GM12878 (cell line): ENCODE measurements around the gene PRCD. TPM values are rescaled to one million over a fixed set of nuclear protein-coding genes. Genes with fewer than 3 reads are reported as not detected.

Source experiments
- ATAC-seq: fragments of 200-7000 bp; cut with Tn5 transposase; 3 replicates; pipeline ENCODE4 v1.9.1; 2020; ENCODE audit warnings: mild to moderate bottlenecking, moderate library complexity
- BruUV-seq: library from RNA; stranded (reverse); fragments of 400-500 nt; replicated peaks from 2 replicates; lab custom pipeline; 2021; lab: Mats Ljungman, UMichigan
- CTCF ChIA-PET: fragments of 300-600 bp; sonication (Branson Sonifier 250); formaldehyde crosslinking; extraction: SDS; loops from one replicate; lab custom pipeline; 2021; ENCODE audit warnings: inconsistent platforms; lab: Yijun Ruan, JAX
- POLR2A ChIA-PET: fragments of 350-600 bp; formaldehyde crosslinking; extraction: SDS; loops from one replicate; lab custom pipeline; 2021; ENCODE audit warnings: inconsistent platforms; lab: Charles Lee
- RAD21 ChIA-PET: fragments of 300-600 bp; sonication (Branson Sonifier 250); formaldehyde crosslinking; loops from one replicate; lab custom pipeline; 2023; ENCODE audit warnings: antibody characterized with exemption; ENCODE audit not compliant: unreplicated experiment; lab: Charles Lee
- SMC1A ChIA-PET: fragments of 300-600 bp; sonication (Branson Sonifier 250); formaldehyde crosslinking; loops from one replicate; lab custom pipeline; 2023; ENCODE audit not compliant: unreplicated experiment, uncharacterized antibody; lab: Charles Lee
- DNase-seq: peaks from one replicate; pipeline ENCODE4 v3.0.0-alpha.2; 2011; ENCODE audit warnings: low read depth, low spot score
- FAIRE-seq: peaks from 3 replicates; lab custom pipeline; 2011; peaks lifted over from hg19 to GRCh38; lab: Jason Lieb, UNC
- H2AFZ ChIP-seq: 2 replicates; pipeline ENCODE4 v1.6.0; 2011; ENCODE audit warnings: low read depth, low read length, control low read depth; ENCODE audit not compliant: control insufficient read depth
- H3K27ac ChIP-seq: 2 replicates; pipeline ENCODE4 v1.5.1; 2011; ENCODE audit warnings: control low read depth; ENCODE audit not compliant: control insufficient read depth, insufficient read depth
- H3K27me3 ChIP-seq, 2 experiments: replicated peaks in 1 of 2; 2 replicates each; pipeline versions ENCODE4 v1.6.0 to v1.6.1; 2011; ENCODE audit warnings: low read length in 1 of 2; ENCODE audit not compliant: control insufficient read depth in 2 of 2, insufficient read depth in 2 of 2
- H3K36me3 ChIP-seq, 2 experiments: 2 replicates each; pipeline ENCODE4 v1.5.1; 2011; ENCODE audit warnings: low read length in 1 of 2; ENCODE audit not compliant: control insufficient read depth in 2 of 2, insufficient read depth in 2 of 2
- H3K4me1 ChIP-seq: 2 replicates; pipeline ENCODE4 v1.6.1; 2011; ENCODE audit warnings: mild to moderate bottlenecking, low read length, moderate library complexity, mixed read lengths; ENCODE audit not compliant: control insufficient read depth, insufficient read depth
- H3K4me2 ChIP-seq: 2 replicates; pipeline ENCODE4 v1.6.0; 2011; ENCODE audit warnings: control low read depth; ENCODE audit not compliant: control insufficient read depth, insufficient read depth
- H3K4me3 ChIP-seq: fragments of 200-600 bp; sonication (generic); 2 replicates; pipeline ENCODE4 v1.5.1; 2016
- H3K79me2 ChIP-seq: 2 replicates; pipeline ENCODE4 v1.6.0; 2011; ENCODE audit warnings: low read length; ENCODE audit not compliant: control insufficient read depth, insufficient read depth
- H3K9ac ChIP-seq: 2 replicates; pipeline ENCODE4 v1.8.0; 2011; ENCODE audit warnings: low read length, control low read depth, mixed read lengths; ENCODE audit not compliant: control insufficient read depth, insufficient read depth
- H3K9me3 ChIP-seq: replicated peaks from 3 replicates; pipeline ENCODE4 v1.5.1; 2011; ENCODE audit warnings: mild to moderate bottlenecking, low read length; ENCODE audit not compliant: control insufficient read depth, insufficient read depth
- H4K20me1 ChIP-seq: 2 replicates; pipeline ENCODE4 v1.6.0; 2011; ENCODE audit not compliant: control insufficient read depth, insufficient read depth
- ASH2L ChIP-seq: fragments of 300-600, 200-600 bp; sonication (generic); IDR thresholded peaks from 2 replicates; pipeline ENCODE4 v1.6.1; 2017; ENCODE audit warnings: low read depth, mild to moderate bottlenecking, borderline replicate concordance
- E2F4 ChIP-seq: IDR thresholded peaks from 2 replicates; pipeline ENCODE4 v1.6.1; 2012; ENCODE audit warnings: low read depth, low read length, improper control_type of control experiment
- EGR1 ChIP-seq, 2 experiments: IDR thresholded peaks; 1 replicate in 1 of 2; 2 replicates in 1 of 2; pipeline ENCODE4 v1.6.1; 2011 to 2012; ENCODE audit warnings: low read depth in 2 of 2, low read length in 2 of 2, borderline replicate concordance in 1 of 2, mild to moderate bottlenecking in 1 of 2, moderate library complexity in 1 of 2
- MLLT1 ChIP-seq: fragments of 450-650 bp; IDR thresholded peaks from 2 replicates; pipeline ENCODE4 v1.6.1; 2016; ENCODE audit warnings: mild to moderate bottlenecking
- MTA2 ChIP-seq: fragments of 450-650 bp; IDR thresholded peaks from 2 replicates; pipeline ENCODE4 v1.6.1; 2016; ENCODE audit warnings: low read depth, mild to moderate bottlenecking, moderate library complexity
- MTA3 ChIP-seq: IDR thresholded peaks from 2 replicates; pipeline ENCODE4 v1.6.1; 2012; ENCODE audit warnings: low read length, inconsistent platforms, borderline replicate concordance
- MYC ChIP-seq: IDR thresholded peaks from 2 replicates; pipeline ENCODE4 v1.6.1; 2011; ENCODE audit warnings: mild to moderate bottlenecking, low read length, moderate library complexity, inconsistent platforms; ENCODE audit not compliant: insufficient read depth, insufficient replicate concordance, insufficient read length, severe bottlenecking
- NFIC ChIP-seq: IDR thresholded peaks from 2 replicates; pipeline ENCODE4 v1.6.1; 2012; ENCODE audit warnings: low read depth, mild to moderate bottlenecking, inconsistent platforms, low read length, moderate library complexity
- RCOR1 ChIP-seq: conservative IDR thresholded peaks from 2 replicates; pipeline ENCODE4 v1.6.1; 2012; ENCODE audit warnings: low read depth, low read length, improper control_type of control experiment
- SMC3 ChIP-seq: IDR thresholded peaks from 2 replicates; pipeline ENCODE4 v1.6.1; 2011; ENCODE audit warnings: low read length, improper control_type of control experiment, borderline replicate concordance
- YBX1 ChIP-seq: fragments of 450-650 bp; IDR thresholded peaks from 2 replicates; pipeline ENCODE4 v1.6.1; 2016; ENCODE audit warnings: antibody characterized with exemption
- WGBS: methylation state at CpG from one replicate; pipeline ENCODE4 v1.1.6; 2016; ENCODE audit warnings: low lambda C conversion rate; ENCODE audit not compliant: insufficient replicate concordance, insufficient coverage; ENCODE audit errors: missing lambda C conversion rate; 5-methylcytosine and 5-hydroxymethylcytosine counted together
- in situ Hi-C: fragments of 300-500 bp; cut with MboI; formaldehyde crosslinking; loops from 9 replicates; pipeline ENCODE4 v1.14.3; 2018; ENCODE audit warnings: mixed read lengths
- intact Hi-C: fragments of 100-400 bp; cut with micrococcal nuclease; formaldehyde crosslinking; loops from one replicate; pipeline ENCODE4 v1.14.2; 2022; ENCODE audit not compliant: unreplicated experiment
- polyA plus RNA-seq, 11 experiments: library from polyadenylated mRNA; depleted of rRNA in 4 of 11; unstranded in 6 of 11; stranded (reverse) in 5 of 11; fragments of >200 nt; fragmentation: Nextera tagmentation in 4 of 11; fragmentation: Illumina TruSeq in 1 of 11; extraction: Ambion mirVana in 4 of 11; extraction: Trizol in 1 of 11; gene quantifications; 1 replicate in 1 of 11; 2 replicates in 10 of 11; pipeline versions ENCODE4 v1.2.1 to v1.2.3, GENCODE V29; 2011 to 2016; ENCODE audit warnings: inconsistent platforms in 2 of 11, missing spikeins in 2 of 11, low read depth in 1 of 11
- total RNA-seq, 4 experiments: library from RNA; depleted of rRNA in 3 of 4; stranded (reverse); fragments of >200 nt in 3 of 4; fragmentation: Illumina TruSeq in 1 of 4; extraction: Trizol in 1 of 4; gene quantifications; 2 replicates each; pipeline versions ENCODE4 v1.2.1 to v1.2.3, GENCODE V29; 2013 to 2021

Gene PRCD
- total and polyA plus RNA-seq, 10 of the 15 experiments (the other 5 are each of a cell fraction or from before 2014, with no cell fraction given) = 0.18 to 0.95 (median 0.34) TPM; not detected in 4

- no peak overlapping the region for H2AFZ ChIP-seq
- H3K27me3 ChIP-seq = no peaks in the 10 kb centered on the region
- peak overlapping the region; percentile 86 for H3K27ac ChIP-seq
- H4K20me1 ChIP-seq = no peaks in the 10 kb centered on the region
- H3K4me1 ChIP-seq = peaks cover 44% of the 10 kb centered on the region
- TF ChIP-seq SMC3 (no peak), EGR1 (IDR thresholded peaks at IDR 0.05; ENCODE audit: borderline replicate concordance in 1 of 2, low read depth in 2 of 2, low read length in 2 of 2) (0 out of 3 replicates have a peak, but pooled peaks of 1 of the 2 experiments have one; percentile 28), MTA2 (no peak)
- FAIRE-seq (no peak), DNase-seq (no peak), ATAC-seq (peak; percentile 27)
- BruUV-seq = no TSS peak
- H3K4me2 ChIP-seq = peak overlapping the region; percentile 88
- WGBS = 0% methylated on average over 10 of the region's 10 CpGs
- peak overlapping the region; percentile 96 for H3K4me3 ChIP-seq
- H3K9ac ChIP-seq = peak overlapping the region; percentile 81
- no peaks in the 10 kb centered on the region for H3K9me3 ChIP-seq
- ChIA-PET RAD21 (interaction anchor here (2.0 to 5.4 kb wide), 3 partner anchors 19 to 51 kb away, joined by 5 to 34 read pairs (median 19); partner anchors contain the start of gene AANAT), SMC1A (interaction anchor here (3.3 to 8.7 kb wide), 2 partner anchors 16 to 33 kb away, joined by 15 to 115 read pairs; partner anchors contain the start of gene AANAT), CTCF (interaction anchor here (0.6 to 3.1 kb wide), 5 partner anchors 10 to 38 kb away, joined by 3 to 15 read pairs (median 4); partner anchors contain the start of gene AANAT), POLR2A (interaction anchor here (1.0 to 9.0 kb wide), 8 partner anchors 8 to 55 kb away, joined by 3 to 101 read pairs (median 8); partner anchors contain the start of gene AANAT)
- intact Hi-C loops (loop anchor here (1.0 kb wide), 1 partner anchor 18 kb away; no protein-coding TSS in a partner anchor), in situ Hi-C loops (no loop called here)
- no peaks in the 10 kb centered on the region; a peak in 1 of 4 replicates for H3K36me3 ChIP-seq
- H3K79me2 ChIP-seq = peaks cover 51% of the 10 kb centered on the region
Measured at GRCh38 chr17:76500747-76501017, 39.2 kb upstream of the PRCD start.

- ChIA-PET CTCF (interaction anchor here (0.6 to 8.9 kb wide), 14 partner anchors 9 to 116 kb away, joined by 3 to 186 read pairs (median 6); partner anchors contain the start of gene AANAT), RAD21 (interaction anchor here (1.0 to 5.4 kb wide), 5 partner anchors 8 to 50 kb away, joined by 3 to 34 read pairs (median 9); partner anchors contain the start of gene AANAT), SMC1A (interaction anchor here (0.7 to 8.7 kb wide), 9 partner anchors 16 to 92 kb away, joined by 3 to 115 read pairs (median 8); partner anchors contain the start of genes AANAT and UBE2O), POLR2A (interaction anchor here (0.5 to 9.0 kb wide), 7 partner anchors 9 to 137 kb away, joined by 3 to 101 read pairs (median 7); partner anchors contain the start of gene AANAT)
- Histone ChIP-seq H3K9me3 (no peaks in the 10 kb centered on the region), H3K27me3 (no peaks in the 10 kb centered on the region), H4K20me1 (no peaks in the 10 kb centered on the region), H3K27ac (peak within 1 kb of the TSS; percentile 86), H3K36me3 (no peaks in the 10 kb centered on the region; a peak in 1 of 4 replicates), H3K9ac (peak within 1 kb of the TSS; percentile 81), H3K4me3 (peak within 1 kb of the TSS; percentile 96), H3K79me2 (peaks cover 48% of the 10 kb centered on the region), H3K4me1 (peaks cover 41% of the 10 kb centered on the region), H2AFZ (peak within 1 kb of the TSS; percentile 85), H3K4me2 (peak within 1 kb of the TSS; percentile 96)
- FAIRE-seq (peak; percentile 31), ATAC-seq (peak; percentile 83), DNase-seq (peak; percentile 62)
- WGBS = 1% methylated on average over 46 of the region's 72 CpGs
- intact Hi-C loops (loop anchor here (1.0 kb wide), 1 partner anchor 19 kb away; no protein-coding TSS in a partner anchor), in situ Hi-C loops (no loop called here)
- BruUV-seq = TSS peak; percentile 79
- no peak for TF ChIP-seq ASH2L
- no peak for TF ChIP-seq E2F4
- TF ChIP-seq NFIC = no peak
- no peak for TF ChIP-seq RCOR1
- no peak for TF ChIP-seq MTA3
- no peak for TF ChIP-seq MTA2
- no peak for TF ChIP-seq MYC
- no peak for TF ChIP-seq MLLT1
- no peak for TF ChIP-seq YBX1
Measured at GRCh38 chr17:76501018-76501826, 38.6 kb upstream of the PRCD start, which contains the start of gene RHBDF2. RHBDF2 (minus strand) TSS chr17:76501423; CDS start chr17:76481524, 19,899 bp downstream.
